Kidney epithelial cell (primary cell): ENCODE results near the gene IFT43. TPM values are rescaled to one million over a fixed set of nuclear protein-coding genes. Genes with fewer than 3 reads are reported as not detected.

Source experiments
- DNase-seq: peaks from one replicate; pipeline ENCODE4 v3.0.0-alpha.2; 2010; ENCODE audit warnings: low read depth
- H3K27me3 ChIP-seq: 2 replicates; pipeline ENCODE4 v1.6.0; 2011; ENCODE audit warnings: low read length; ENCODE audit not compliant: control insufficient read depth, insufficient read depth
- H3K36me3 ChIP-seq: 2 replicates; pipeline ENCODE4 v1.5.1; 2011; ENCODE audit warnings: low read length; ENCODE audit not compliant: control insufficient read depth, insufficient read depth
- H3K4me3 ChIP-seq: 2 replicates; pipeline ENCODE4 v1.5.1; 2011; ENCODE audit warnings: low read depth, mild to moderate bottlenecking, control low read depth, low read length
- total RNA-seq: library from RNA; depleted of rRNA; stranded (reverse); fragments of >200 nt; gene quantifications from 2 replicates; pipeline ENCODE4 v1.2.3, GENCODE V29; 2015
- TF ChIP-seq, protein P1 (sequence below): IDR thresholded peaks from 2 replicates; pipeline ENCODE4 v1.5.1; 2011; ENCODE audit warnings: mild to moderate bottlenecking, moderate library complexity, low read length, control low read depth, inconsistent platforms; ENCODE audit not compliant: insufficient read depth, poor library complexity, severe bottlenecking

IFT43 gene
- total RNA-seq, 1 donor from 2014 or later = 48.9 TPM

DNA sequence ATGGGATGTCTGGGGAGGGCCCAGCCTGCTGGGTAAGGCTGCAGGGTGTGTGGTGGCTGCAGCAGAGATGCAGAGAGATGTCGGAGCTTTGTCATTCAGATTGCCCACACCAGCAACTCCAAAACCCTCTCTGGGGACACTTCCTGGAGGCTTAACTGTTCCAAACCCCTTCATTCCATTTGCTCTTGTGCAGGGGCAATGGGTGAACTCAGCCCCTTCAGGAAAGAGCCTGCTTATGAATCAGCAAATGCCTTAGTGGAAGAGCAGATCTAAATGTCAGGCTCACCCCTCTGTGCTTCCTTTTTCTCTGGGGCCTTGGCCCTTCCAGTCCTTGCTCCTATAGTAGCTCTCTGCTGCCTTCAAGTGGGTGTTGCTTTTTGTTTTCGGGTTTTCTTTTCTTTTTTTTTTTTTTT is 129.5 kb downstream of the IFT43 start:
- Histone ChIP-seq H3K36me3 (no peaks in the 10 kb centered on the region), H3K27me3 (peaks cover 15% of the 10 kb centered on the region), H3K4me3 (no peak overlapping the region)
- no peak for DNase-seq
- TF ChIP-seq, protein P1, sequence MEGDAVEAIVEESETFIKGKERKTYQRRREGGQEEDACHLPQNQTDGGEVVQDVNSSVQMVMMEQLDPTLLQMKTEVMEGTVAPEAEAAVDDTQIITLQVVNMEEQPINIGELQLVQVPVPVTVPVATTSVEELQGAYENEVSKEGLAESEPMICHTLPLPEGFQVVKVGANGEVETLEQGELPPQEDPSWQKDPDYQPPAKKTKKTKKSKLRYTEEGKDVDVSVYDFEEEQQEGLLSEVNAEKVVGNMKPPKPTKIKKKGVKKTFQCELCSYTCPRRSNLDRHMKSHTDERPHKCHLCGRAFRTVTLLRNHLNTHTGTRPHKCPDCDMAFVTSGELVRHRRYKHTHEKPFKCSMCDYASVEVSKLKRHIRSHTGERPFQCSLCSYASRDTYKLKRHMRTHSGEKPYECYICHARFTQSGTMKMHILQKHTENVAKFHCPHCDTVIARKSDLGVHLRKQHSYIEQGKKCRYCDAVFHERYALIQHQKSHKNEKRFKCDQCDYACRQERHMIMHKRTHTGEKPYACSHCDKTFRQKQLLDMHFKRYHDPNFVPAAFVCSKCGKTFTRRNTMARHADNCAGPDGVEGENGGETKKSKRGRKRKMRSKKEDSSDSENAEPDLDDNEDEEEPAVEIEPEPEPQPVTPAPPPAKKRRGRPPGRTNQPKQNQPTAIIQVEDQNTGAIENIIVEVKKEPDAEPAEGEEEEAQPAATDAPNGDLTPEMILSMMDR = no peak

DNA sequence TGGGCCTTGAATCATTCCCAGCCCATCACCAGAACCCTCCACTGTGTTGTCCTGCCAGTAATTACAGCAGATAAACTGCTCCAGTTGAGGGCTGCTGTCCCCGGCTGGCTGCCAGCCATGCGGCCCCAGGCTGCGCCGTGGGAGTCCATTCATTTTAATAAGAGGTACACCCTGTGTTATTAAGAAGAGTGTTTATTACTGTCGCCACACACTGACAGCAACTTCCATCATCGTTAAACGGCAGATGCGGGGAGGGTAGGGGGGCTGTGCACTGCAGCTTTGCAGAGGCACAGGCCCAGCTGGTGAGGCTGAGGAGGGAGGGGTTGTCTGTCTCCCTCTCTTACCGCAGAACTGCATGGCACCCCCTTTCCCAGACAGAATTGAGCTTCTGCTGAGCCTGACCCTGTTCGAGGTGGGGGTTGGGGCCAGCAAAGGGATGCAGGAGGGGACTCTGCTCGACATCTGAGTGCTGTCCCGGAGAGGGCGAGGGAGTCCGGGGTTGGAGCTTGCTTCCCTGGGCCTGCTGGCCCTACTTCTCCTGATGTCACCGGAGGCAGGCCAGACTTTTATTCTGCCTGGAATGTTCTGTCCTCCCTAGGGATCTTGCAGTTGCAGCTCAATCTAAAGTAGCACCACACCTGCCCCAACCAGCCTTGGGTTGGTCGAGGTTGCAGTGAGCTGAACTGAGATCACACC is 132.4 kb downstream of the IFT43 start:
- TF ChIP-seq, protein P1 = no peak
- Histone ChIP-seq H3K27me3 (peaks cover 13% of the 10 kb centered on the region), H3K4me3 (no peak overlapping the region), H3K36me3 (no peaks in the 10 kb centered on the region)
- DNase-seq = no peak

DNA sequence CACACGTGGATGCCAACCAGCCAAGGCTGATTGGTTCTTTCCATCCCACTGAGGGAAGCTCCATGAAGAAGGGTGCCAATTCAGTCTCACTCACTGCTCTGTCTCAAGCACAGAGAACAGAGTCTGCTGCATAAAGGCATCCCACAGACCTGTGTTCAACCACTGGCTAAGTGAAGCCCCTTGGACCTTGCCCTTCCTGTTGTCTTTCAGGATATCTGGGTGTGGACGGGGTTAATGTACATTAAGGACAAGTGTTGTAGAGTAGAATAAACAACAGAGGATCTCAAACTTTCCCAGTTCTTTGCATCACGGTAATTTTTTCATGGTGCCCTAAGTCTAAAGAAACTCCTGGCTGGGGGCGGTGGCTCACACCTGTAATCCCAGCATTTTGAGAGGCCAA is 133.0 kb downstream of the IFT43 start:
- no peak for DNase-seq
- H3K27me3 ChIP-seq = peaks cover 7% of the 10 kb centered on the region
- TF ChIP-seq, protein P1 = no peak
- no peaks in the 10 kb centered on the region for H3K36me3 ChIP-seq
- no peak overlapping the region for H3K4me3 ChIP-seq

DNA sequence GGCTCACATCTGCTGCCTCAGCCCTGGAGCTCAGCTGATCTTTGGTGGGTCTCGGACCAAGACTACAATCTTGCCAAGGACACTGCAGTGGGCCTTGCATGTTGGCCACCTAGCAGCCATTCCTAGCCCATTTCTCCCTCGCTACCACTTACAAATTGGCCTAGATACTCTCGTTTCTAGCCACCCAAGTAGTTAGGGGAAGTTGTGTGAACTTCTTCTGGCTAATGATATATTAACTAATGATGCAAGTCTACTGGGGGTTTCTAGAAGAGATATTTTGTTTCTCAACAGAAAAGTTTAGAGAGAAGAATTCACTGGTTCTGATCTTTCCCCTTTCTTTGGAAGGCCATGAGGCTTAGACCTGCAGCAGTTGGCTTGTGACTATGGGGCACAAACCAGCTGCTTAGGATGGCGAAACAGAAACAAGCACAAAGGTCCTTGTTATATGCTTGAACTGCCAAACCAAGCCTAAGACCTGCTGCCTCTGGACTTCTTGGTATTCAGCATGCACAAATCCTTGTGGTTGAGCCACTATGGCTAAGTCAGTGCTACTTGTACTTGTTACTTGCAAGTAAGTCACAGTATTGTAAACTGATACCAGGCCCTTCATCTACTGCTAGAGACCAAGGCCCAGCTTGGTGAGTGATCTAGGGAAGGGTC is 135.7 kb downstream of the IFT43 start:
- Histone ChIP-seq H3K27me3 (peaks cover 9% of the 10 kb centered on the region), H3K4me3 (no peak overlapping the region), H3K36me3 (no peaks in the 10 kb centered on the region)
- TF ChIP-seq, protein P1 = no peak
- DNase-seq = no peak

DNA sequence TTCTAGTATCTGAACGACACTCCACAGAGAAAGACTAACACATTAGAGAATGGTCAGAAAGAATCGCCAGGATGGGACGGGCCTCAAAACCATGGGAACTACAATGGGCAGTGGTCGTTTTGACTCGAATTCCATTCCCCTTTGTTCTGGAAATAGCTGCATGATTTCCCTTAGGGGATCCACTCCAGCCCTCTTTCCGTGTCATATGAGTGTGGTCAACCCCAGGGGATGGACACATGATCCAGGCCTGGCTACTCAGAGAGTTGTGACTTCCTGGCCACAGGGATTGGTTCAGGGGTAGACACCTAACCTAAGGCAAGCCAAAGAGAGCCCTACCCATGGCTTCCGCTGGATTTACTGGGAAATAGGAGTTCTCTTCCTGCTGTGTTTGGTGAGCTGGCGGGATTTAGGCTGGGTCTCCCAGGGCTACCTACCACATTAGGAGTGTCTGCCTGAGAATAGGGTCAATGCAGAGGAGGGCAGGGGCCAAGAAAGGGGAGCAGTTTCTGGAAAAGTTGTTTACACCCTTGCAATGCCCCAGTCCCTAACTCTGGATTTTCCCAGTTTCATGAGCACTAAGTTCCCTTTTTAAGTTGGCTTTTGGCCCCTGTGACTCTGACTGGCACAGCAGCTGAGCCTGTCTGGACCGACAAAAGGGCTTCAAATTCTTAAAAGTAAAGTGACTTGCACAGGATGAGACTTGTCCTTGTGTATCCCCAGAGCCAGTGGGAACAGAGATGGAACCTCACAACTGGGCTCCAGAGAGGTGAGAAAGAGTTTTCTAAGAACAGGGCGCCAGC is 138.1 kb downstream of the IFT43 start:
- TF ChIP-seq, protein P1 = no peak
- no peak for DNase-seq
- Histone ChIP-seq H3K27me3 (peaks cover 7% of the 10 kb centered on the region), H3K4me3 (no peak overlapping the region), H3K36me3 (no peaks in the 10 kb centered on the region)
